ENCODE measurements around the gene GSKIP. TPM values are rescaled to one million over a fixed set of nuclear protein-coding genes. Genes with fewer than 3 reads are reported as not detected.

Gene GSKIP, protein sequence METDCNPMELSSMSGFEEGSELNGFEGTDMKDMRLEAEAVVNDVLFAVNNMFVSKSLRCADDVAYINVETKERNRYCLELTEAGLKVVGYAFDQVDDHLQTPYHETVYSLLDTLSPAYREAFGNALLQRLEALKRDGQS
- 10 to 100 TPM in 3 of 4 donors, 1 to 10 TPM in 1; 9.9 to 23.2 (median 13.3) TPM for total RNA-seq

DNA sequence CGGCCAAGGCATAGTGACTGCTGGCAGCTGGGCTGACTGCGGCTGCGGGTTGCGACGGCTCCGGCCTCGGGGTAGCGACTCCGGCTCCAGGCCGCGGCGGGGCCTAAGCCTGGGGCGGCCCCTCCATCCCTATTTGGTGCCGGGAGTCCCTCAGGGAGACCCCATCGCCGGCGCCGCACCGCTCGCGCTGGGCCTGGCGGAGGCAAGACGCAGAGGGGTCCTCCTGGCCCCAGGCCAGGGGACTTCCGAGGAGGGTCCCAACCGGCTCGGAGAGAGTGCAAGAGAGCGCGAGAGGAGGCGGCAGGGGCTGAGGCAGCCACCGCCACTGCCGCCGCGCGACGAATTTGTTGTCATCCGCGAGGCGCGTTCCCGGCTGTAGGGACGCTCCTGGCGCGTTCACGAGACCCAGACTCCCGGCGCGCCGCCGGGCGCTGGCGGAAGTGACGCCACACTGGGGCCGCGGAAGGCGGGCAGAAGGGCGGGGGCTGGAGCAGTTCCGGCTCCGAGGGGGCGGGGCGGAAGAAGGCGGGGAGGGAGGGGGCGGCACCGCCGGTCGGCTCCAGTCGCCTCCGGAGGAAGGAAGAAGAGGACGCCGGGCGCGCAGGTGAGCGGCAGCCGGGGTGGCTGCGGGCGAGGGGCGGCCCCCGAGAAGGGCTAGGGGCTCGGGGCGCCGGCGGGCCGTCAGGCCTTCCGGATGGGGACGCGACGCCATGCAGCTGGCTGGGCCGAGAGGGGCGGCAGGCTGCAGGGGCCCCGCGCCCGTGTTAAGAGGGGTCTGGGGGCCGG, at the start of gene GSKIP, which contains the start of gene ATG2B:
Gene GSKIP, plus strand, starts transcription at position 562 of the 786 bp plus-strand sequence. CDS start 18,722 bp downstream, outside the sequence.
Gene ATG2B, minus strand, starts transcription at position 377 of the 786 bp plus-strand sequence. Its CDS starts 365 bp downstream, at position 12.
- no peaks in the 10 kb centered on the region for H3K9me3 ChIP-seq
- DNase-seq (ENCODE audit: low spot score in 2 of 2), result peak; percentile 88 to 89
- peaks cover 0 to 45% (median 28%) of the 10 kb centered on the region in 4 donors for H3K4me1 ChIP-seq
- WGBS, 2 donors, result 1 to 2% methylated on average over 37 to 77 of the region's 92 CpGs
- peak within 1 kb of the TSS; percentile 86 to 98 (median 91) for H3K4me3 ChIP-seq
- TF ChIP-seq POLR2A (IDR thresholded peaks at IDR 0.05) (peak; percentile 46 to 79), EP300 (IDR thresholded peaks at IDR 0.05) (peak; percentile 47 to 93), CTCF (IDR thresholded peaks at IDR 0.05) (peak in 1 of 5 experiments; percentile 24)
- peak within 1 kb of the TSS; percentile 86 to 97 (median 94) for H3K27ac ChIP-seq
- H3K27me3 ChIP-seq, result no peaks in the 10 kb centered on the region
- H3K36me3 ChIP-seq, result no peaks in the 10 kb centered on the region

DNA sequence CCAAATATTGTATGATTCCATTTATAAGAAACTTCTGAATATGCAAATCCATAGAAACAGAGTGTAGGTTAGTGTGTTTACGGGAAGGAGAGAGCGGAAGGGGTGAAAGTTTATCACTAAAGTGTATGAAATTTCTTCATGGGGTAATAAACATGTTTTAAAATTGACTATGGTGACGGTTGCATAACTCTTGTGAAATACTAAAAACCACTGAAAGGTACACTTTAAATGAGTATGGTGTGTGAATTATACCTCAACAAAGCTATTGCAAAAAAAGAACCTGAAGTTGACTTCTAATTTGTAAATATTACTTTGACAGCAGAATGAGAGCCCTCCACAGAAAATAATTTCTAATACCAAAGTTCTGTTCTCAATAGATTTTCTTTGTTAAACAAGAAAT, 47.2 kb upstream of the GSKIP start:
- H3K36me3 ChIP-seq, result peaks cover 2 to 89% (median 8%) of the 10 kb centered on the region in 3 donors
- H3K4me1 ChIP-seq, result no peaks in the 10 kb centered on the region
- H3K4me3 ChIP-seq, result no peak overlapping the region
- DNase-seq (ENCODE audit: low spot score in 2 of 2), result no peak
- WGBS, 2 donors, result 96% methylated on average over 3 of the region's 3 CpGs
- H3K27ac ChIP-seq, result no peak overlapping the region
- no peaks in the 10 kb centered on the region for H3K27me3 ChIP-seq
- no peaks in the 10 kb centered on the region for H3K9me3 ChIP-seq
- TF ChIP-seq POLR2A (IDR thresholded peaks at IDR 0.05), result no peak
- TF ChIP-seq EP300 (IDR thresholded peaks at IDR 0.05), result no peak
- TF ChIP-seq CTCF (IDR thresholded peaks at IDR 0.05), result no peak

DNA sequence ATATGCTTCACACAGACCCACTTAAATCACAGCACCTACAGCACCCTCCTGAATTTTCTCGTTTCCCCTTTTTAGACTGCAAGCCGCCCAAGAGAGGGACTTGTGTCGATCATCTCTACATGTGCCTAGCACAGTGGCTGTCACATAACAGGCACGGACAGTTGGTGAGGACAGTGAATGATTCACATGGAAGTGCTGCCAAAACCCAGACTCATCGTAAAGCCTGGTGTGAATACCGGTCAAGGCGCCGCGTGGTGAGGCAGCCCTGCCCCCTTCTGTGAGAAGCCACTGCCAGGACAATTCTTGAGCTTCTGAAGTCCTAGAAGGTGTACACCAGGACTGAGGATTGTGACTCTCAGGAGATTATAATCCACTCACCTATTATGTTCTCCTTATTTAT, 44.5 kb upstream of the GSKIP start:
- no peak for DNase-seq (ENCODE audit: low spot score in 2 of 2)
- TF ChIP-seq POLR2A (IDR thresholded peaks at IDR 0.05), result no peak
- TF ChIP-seq EP300 (IDR thresholded peaks at IDR 0.05), result no peak
- no peak for TF ChIP-seq CTCF (IDR thresholded peaks at IDR 0.05)
- Histone ChIP-seq H3K27ac (no peak overlapping the region), H3K4me1 (no peaks in the 10 kb centered on the region), H3K27me3 (no peaks in the 10 kb centered on the region), H3K36me3 (peaks cover 0 to 93% (median 3%) of the 10 kb centered on the region in 3 donors), H3K4me3 (no peak overlapping the region), H3K9me3 (no peaks in the 10 kb centered on the region)
- WGBS, 2 donors, result 84 to 85% methylated on average over 9 of the region's 9 CpGs

DNA sequence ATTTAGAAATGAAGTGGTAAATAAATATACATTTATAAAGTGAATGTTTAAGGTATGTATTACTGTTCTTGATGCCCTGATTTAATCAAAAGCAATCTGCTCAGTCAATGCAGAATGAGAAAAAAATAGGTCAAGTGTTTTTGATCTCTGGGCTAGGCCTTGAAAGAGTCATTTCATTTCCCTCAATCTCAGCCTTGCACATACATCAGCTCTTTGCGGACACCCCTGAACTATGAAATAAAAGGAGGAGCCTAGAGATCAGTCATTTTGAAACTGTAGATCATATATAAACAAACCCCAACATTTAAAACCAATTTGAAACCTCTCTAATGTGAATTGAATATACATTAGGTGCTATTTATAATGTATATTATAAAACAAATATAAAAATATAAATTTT, 42.7 kb upstream of the GSKIP start:
- no peak for DNase-seq (ENCODE audit: low spot score in 2 of 2)
- no peak overlapping the region for H3K4me3 ChIP-seq
- 64 to 69% methylated on average over 1 of the region's 1 CpG for WGBS, 2 donors
- no peaks in the 10 kb centered on the region for H3K4me1 ChIP-seq
- H3K27ac ChIP-seq, result no peak overlapping the region
- H3K27me3 ChIP-seq, result no peaks in the 10 kb centered on the region
- no peak for TF ChIP-seq CTCF (IDR thresholded peaks at IDR 0.05)
- TF ChIP-seq EP300 (IDR thresholded peaks at IDR 0.05), result no peak
- TF ChIP-seq POLR2A (IDR thresholded peaks at IDR 0.05), result no peak
- peaks cover 0 to 93% (median 0%) of the 10 kb centered on the region in 3 donors for H3K36me3 ChIP-seq
- H3K9me3 ChIP-seq, result no peaks in the 10 kb centered on the region

DNA sequence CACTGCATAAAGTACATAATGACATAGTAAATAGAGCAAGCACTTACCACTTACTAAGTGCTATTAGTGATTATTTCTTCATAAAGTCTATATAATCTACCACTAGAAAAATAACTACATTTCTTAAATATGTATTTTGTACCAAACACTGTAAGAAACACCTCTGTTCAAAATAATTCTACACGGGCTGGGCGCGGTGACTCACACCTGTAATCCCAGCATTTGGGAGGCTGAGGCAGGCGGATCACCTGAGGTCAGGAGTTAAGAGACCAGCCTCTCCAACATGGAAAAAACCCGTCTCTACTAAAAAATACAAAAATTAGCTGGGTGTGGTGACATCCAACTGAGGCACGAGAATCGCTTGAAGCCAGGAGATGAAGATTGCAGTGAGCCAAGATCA, 39.1 kb upstream of the GSKIP start:
- peaks cover 0 to 86% (median 0%) of the 10 kb centered on the region in 3 donors for H3K36me3 ChIP-seq
- no peaks in the 10 kb centered on the region for H3K4me1 ChIP-seq

More for the DNA sequence above, 39.1 kb upstream of the GSKIP start:
- H3K9me3 ChIP-seq, result no peaks in the 10 kb centered on the region
- TF ChIP-seq POLR2A (IDR thresholded peaks at IDR 0.05) (no peak), CTCF (IDR thresholded peaks at IDR 0.05) (no peak), EP300 (IDR thresholded peaks at IDR 0.05) (no peak)
- no peak overlapping the region for H3K4me3 ChIP-seq
- 93 to 94% methylated on average over 7 of the region's 7 CpGs for WGBS, 2 donors
- H3K27ac ChIP-seq, result no peak overlapping the region
- no peaks in the 10 kb centered on the region for H3K27me3 ChIP-seq
- DNase-seq (ENCODE audit: low spot score in 2 of 2), result no peak
